Naive thymus-derived CD4-positive, alpha-beta T cell (primary cell): ENCODE measurements around the gene BTN3A1. TPM values are rescaled to one million over a fixed set of nuclear protein-coding genes. Genes with fewer than 3 reads are reported as not detected.
"Not testable (repeated sequence)": the region's sequence is repeated elsewhere in the genome, so short reads cannot be mapped to it uniquely, and the experiment has no call there.

ENCODE experiments used
- ATAC-seq: fragments of 150-1000 bp; cut with Tn5 transposase; 2 replicates; pipeline ENCODE4 v1.10.0; 2021; ENCODE audit warnings: mild to moderate bottlenecking, moderate library complexity
- CTCF ChIA-PET: fragments of 350-600 bp; sonication (Branson Sonifier 250); formaldehyde crosslinking; loops from one replicate; lab custom pipeline; 2021; ENCODE audit warnings: antibody characterized with exemption; lab: Charles Lee
- POLR2A ChIA-PET: fragments of 350-600 bp; sonication (Branson Sonifier 250); formaldehyde crosslinking; loops from one replicate; lab custom pipeline; 2021; ENCODE audit warnings: antibody characterized with exemption, inconsistent platforms; lab: Charles Lee
- DNase-seq, 9 donors: peaks; one replicate each; pipeline versions ENCODE4 v3.0.0 to v3.0.0-alpha.2; 2020 to 2022; ENCODE audit warnings: mixed read lengths in 1 of 9
- H3K27ac ChIP-seq: one replicate; pipeline ENCODE4 v1.7.0; 2013; ENCODE audit warnings: mild to moderate bottlenecking, low read depth, low read length, moderate library complexity
- H3K27me3 ChIP-seq, 2 donors: one replicate each; pipeline ENCODE4 v1.7.0; 2013; ENCODE audit warnings: low read length in 2 of 2, mild to moderate bottlenecking in 2 of 2, moderate library complexity in 2 of 2; ENCODE audit not compliant: control insufficient read depth in 2 of 2, insufficient read depth in 2 of 2
- H3K36me3 ChIP-seq, 3 experiments: 1 replicate in 2 of 3; 2 replicates in 1 of 3; pipeline ENCODE4 v1.7.0; 2013; ENCODE audit warnings: low read length in 3 of 3, mild to moderate bottlenecking in 3 of 3, moderate library complexity in 1 of 3; ENCODE audit not compliant: insufficient read depth in 3 of 3, control insufficient read depth in 2 of 3
- H3K4me1 ChIP-seq, 2 donors: one replicate each; pipeline ENCODE4 v1.7.0; 2013; ENCODE audit warnings: low read length in 2 of 2, mild to moderate bottlenecking in 2 of 2, moderate library complexity in 1 of 2; ENCODE audit not compliant: control insufficient read depth in 2 of 2, insufficient read depth in 2 of 2
- H3K4me3 ChIP-seq: 2 replicates; pipeline ENCODE4 v1.7.0; 2013; ENCODE audit warnings: mild to moderate bottlenecking, low read length
- H3K9me3 ChIP-seq, 3 experiments: 1 replicate in 2 of 3; 2 replicates in 1 of 3; pipeline ENCODE4 v1.7.0; 2013; ENCODE audit warnings: low read length in 3 of 3; ENCODE audit not compliant: control insufficient read depth in 2 of 3
- H3K27ac Mint-ChIP-seq, 9 donors: one replicate each; pipeline ENCODE4 v1.8.0; 2020 to 2022; ENCODE audit warnings: mixed read lengths in 9 of 9, mild to moderate bottlenecking in 8 of 9, moderate library complexity in 5 of 9, inconsistent platforms in 2 of 9
- H3K27me3 Mint-ChIP-seq, 5 donors: one replicate each; pipeline ENCODE4 v1.8.0; 2021 to 2022; ENCODE audit warnings: mixed read lengths in 5 of 5, mild to moderate bottlenecking in 1 of 5
- H3K36me3 Mint-ChIP-seq, 5 donors: one replicate each; pipeline ENCODE4 v1.8.0; 2020 to 2022; ENCODE audit warnings: mixed read lengths in 5 of 5, mild to moderate bottlenecking in 3 of 5, inconsistent platforms in 1 of 5
- H3K4me1 Mint-ChIP-seq, 7 donors: one replicate each; pipeline ENCODE4 v1.8.0; 2020 to 2022; ENCODE audit warnings: mixed read lengths in 7 of 7, mild to moderate bottlenecking in 3 of 7, inconsistent platforms in 1 of 7
- H3K4me3 Mint-ChIP-seq, 10 donors: one replicate each; pipeline ENCODE4 v1.8.0; 2020 to 2022; ENCODE audit warnings: mild to moderate bottlenecking in 10 of 10, mixed read lengths in 10 of 10, moderate library complexity in 6 of 10, inconsistent platforms in 2 of 10
- H3K9me3 Mint-ChIP-seq, 11 donors: one replicate each; pipeline ENCODE4 v1.8.0; 2020 to 2022; ENCODE audit warnings: mixed read lengths in 11 of 11, mild to moderate bottlenecking in 4 of 11, inconsistent platforms in 1 of 11, moderate library complexity in 1 of 11
- intact Hi-C, 2 donors: fragments of 100-400 bp; cut with micrococcal nuclease; formaldehyde crosslinking; loops; one replicate each; pipeline ENCODE4 v1.15.1; 2023
- polyA plus RNA-seq, 2 donors: library from polyadenylated mRNA; unstranded; fragments of 300-500 nt; fragmentation: Illumina TruSeq; gene quantifications; one replicate each; pipeline ENCODE4 v1.2.3, GENCODE V29; 2021
- total RNA-seq, 6 experiments: library from RNA in 5 of 6; stranded (reverse) in 5 of 6; gene quantifications; 1 replicate in 5 of 6; 2 replicates in 1 of 6; pipeline ENCODE4 v1.2.3 and lab custom pipeline; 2021 to 2026

BTN3A1 gene
- total and polyA plus RNA-seq, 7 experiments from 2014 or later: 41.5 to 242 (median 206) TPM

DNA sequence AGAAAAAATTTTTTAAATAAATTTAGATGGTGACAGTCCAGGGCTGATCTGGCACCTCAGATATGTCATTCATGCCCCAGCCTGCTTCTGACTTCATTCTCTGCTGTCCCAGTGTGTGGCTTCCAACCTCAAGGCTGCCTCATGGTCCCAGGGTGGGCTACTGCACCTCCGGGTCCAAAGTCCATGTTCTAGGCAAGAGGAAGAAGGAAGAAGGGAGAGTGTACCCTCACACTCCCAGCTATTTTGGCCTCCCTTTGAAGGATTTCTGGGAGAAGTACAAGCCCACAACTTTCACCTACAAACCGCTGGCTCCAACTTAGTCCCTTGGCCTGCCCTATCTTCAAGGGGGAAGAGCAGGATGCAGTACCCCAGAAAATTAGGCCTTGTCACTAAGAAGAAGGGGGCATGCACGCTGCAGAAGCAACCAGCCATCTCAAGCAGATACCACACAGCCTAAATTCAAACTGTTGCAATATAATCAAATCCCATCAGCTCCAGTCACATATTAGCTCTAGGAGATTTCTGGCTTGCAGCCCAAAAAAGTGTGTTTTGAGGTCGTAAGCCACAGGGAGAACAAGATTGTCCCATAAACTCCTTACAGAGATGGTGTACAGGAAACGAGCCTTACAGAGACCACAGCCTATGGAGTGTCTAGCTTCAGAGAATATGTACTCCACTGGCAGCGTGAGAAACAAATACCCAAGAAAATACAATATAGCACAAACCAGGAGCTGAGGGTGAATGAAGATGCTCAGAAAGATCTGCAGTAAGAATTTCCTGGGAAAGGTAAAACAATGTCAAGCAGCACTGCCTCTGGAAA lies 38.0 kb upstream of the BTN3A1 start:
- intact Hi-C loops: loop anchor here (1.0 to 2.0 kb wide), 3 partner anchors 21 to 169 kb away; partner anchors contain the start of gene BTN3A1 (in 1 of the 2)
- no peak overlapping the region for H3K4me3 Mint-ChIP-seq
- ChIA-PET POLR2A (interaction anchor here (0.6 to 2.7 kb wide), 18 partner anchors 10 to 320 kb away, joined by 3 to 22 read pairs (median 4); partner anchors contain the start of genes BTN3A3 and HMGN4), CTCF (interaction anchor here (0.6 to 1.5 kb wide), 2 partner anchors 192 to 201 kb away, joined by 3 read pairs; no protein-coding TSS in a partner anchor)
- no peaks in the 10 kb centered on the region for H3K9me3 Mint-ChIP-seq
- Histone ChIP-seq H3K4me3 (peak overlapping the region; percentile 89), H3K9me3 (no peaks in the 10 kb centered on the region), H3K4me1 (peaks cover 32 to 37% of the 10 kb centered on the region in 2 donors), H3K36me3 (peaks cover 0 to 7% (median 0%) of the 10 kb centered on the region in 3 experiments), H3K27me3 (no peaks in the 10 kb centered on the region), H3K27ac (peak overlapping the region; percentile 92)
- H3K27me3 Mint-ChIP-seq: no peaks in the 10 kb centered on the region
- peaks cover 1 to 16% (median 7%) of the 10 kb centered on the region in 5 donors for H3K36me3 Mint-ChIP-seq
- peak; percentile 24 for ATAC-seq
- no peak overlapping the region for H3K27ac Mint-ChIP-seq
- peaks cover 43 to 67% (median 56%) of the 10 kb centered on the region in 7 donors for H3K4me1 Mint-ChIP-seq
- peak in 7 of 9 donors; percentile 22 to 51 (median 45) for DNase-seq

DNA sequence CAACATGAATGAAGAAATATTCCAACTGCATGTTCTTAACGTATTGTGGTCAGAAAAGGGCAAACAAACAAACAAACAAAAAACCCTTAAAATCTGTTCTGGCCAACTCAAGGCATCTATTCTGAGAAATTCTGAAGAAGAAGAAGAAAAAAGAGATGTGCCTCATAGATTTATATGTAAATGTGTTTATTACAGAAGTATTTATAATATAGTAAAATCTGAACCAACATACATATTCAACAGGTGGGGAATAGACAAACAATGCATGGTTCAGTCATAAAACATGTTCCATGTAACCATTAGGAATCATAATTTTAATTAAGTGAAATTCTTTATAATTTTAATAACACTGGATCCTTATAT lies 36.5 kb upstream of the BTN3A1 start:
- Mint-ChIP-seq H3K27ac (peak overlapping the region in 1 of 9 donors; percentile 33), H3K4me1 (peaks cover 50 to 79% (median 68%) of the 10 kb centered on the region in 7 donors), H3K36me3 (peaks cover 9 to 29% (median 17%) of the 10 kb centered on the region in 5 donors), H3K4me3 (no peak overlapping the region), H3K27me3 (no peaks in the 10 kb centered on the region), H3K9me3 (no peaks in the 10 kb centered on the region)
- intact Hi-C loops: loop anchor here (1.0 to 5.0 kb wide), 9 partner anchors 18 to 231 kb away; partner anchors contain the start of genes BTN3A3 (in 2 of the 2), ABT1 (in 1 of the 2), BTN2A1 (in 1 of the 2) and BTN2A2 (in 1 of the 2)
- peaks cover 44 to 46% of the 10 kb centered on the region in 2 donors for H3K4me1 ChIP-seq
- peak overlapping the region; percentile 89 for H3K4me3 ChIP-seq
- H3K27ac ChIP-seq: peak overlapping the region; percentile 92
- H3K9me3 ChIP-seq: no peaks in the 10 kb centered on the region
- H3K27me3 ChIP-seq: no peaks in the 10 kb centered on the region
- ATAC-seq (no peak), DNase-seq (no peak)
- POLR2A ChIA-PET: interaction anchor here (1.2 to 1.3 kb wide), 2 partner anchors 43 to 54 kb away, joined by 3 read pairs; no protein-coding TSS in a partner anchor
- CTCF ChIA-PET: interaction anchor here (0.6 kb wide), 1 partner anchor 227 kb away, joined by 3 read pairs; no protein-coding TSS in a partner anchor
- H3K36me3 ChIP-seq: peaks cover 4 to 22% (median 10%) of the 10 kb centered on the region in 3 experiments

DNA sequence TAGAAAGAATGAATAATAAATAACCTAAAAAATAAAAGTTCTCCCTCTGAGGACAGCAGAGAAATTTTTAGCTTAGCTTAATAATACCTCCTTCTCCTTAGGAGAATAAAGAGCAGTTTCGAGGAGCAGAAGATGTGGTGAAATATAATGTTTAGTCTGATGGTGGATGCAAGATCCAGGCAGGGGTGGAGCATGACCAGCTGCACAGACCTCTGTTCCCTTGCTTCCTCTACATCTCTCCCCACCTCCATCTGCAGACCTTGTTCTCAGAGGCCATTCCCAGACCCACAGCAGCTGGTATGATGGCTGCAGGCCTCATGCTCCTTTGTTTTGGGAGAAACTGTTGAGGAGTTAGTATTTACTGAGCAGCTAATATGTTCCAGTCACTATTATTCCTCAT lies 35.6 kb upstream of the BTN3A1 start:
- DNase-seq (no peak), ATAC-seq (no peak)
- Histone ChIP-seq H3K4me1 (peaks cover 39 to 45% of the 10 kb centered on the region in 2 donors), H3K4me3 (peak overlapping the region; percentile 89), H3K36me3 (peaks cover 4 to 27% (median 12%) of the 10 kb centered on the region in 3 experiments), H3K27ac (peak overlapping the region; percentile 92), H3K9me3 (no peaks in the 10 kb centered on the region), H3K27me3 (no peaks in the 10 kb centered on the region)
- Mint-ChIP-seq H3K27ac (peak overlapping the region in 6 of 9 donors; percentile 29 to 89 (median 76)), H3K27me3 (no peaks in the 10 kb centered on the region), H3K9me3 (no peaks in the 10 kb centered on the region), H3K4me3 (peak overlapping the region in 2 of 10 donors; percentile 85 to 87), H3K4me1 (peaks cover 47 to 79% (median 68%) of the 10 kb centered on the region in 7 donors), H3K36me3 (peaks cover 9 to 34% (median 17%) of the 10 kb centered on the region in 5 donors)
- ChIA-PET POLR2A (interaction anchor here (0.6 to 1.7 kb wide), 5 partner anchors 14 to 373 kb away, joined by 3 to 5 read pairs (median 3); no protein-coding TSS in a partner anchor), CTCF (interaction anchor here (0.6 kb wide), 1 partner anchor 226 kb away, joined by 3 read pairs; no protein-coding TSS in a partner anchor)
- intact Hi-C loops: loop anchor here in 1 of 2 donors (5.0 kb wide), 1 partner anchor 91 kb away; the partner anchor contains the start of gene BTN2A1

DNA sequence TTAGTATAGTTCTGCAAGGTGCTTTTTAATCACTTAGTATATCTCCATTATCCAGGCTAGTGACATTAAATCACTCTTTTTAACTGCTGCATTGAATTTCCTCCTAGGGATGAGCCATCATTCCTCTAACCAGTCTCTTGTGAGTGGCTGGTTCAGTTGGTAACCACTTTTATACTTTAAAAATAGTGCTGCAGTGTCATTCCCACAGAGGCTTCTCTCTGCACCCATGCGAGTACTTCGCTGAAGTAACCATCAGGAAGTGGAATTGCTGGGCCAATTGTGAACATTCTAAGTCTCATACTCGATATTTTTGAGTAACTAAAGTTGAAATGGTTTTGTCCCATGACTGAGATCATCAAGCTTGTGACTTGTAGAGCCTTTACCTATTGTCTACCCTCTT lies 35.0 kb upstream of the BTN3A1 start:
- intact Hi-C loops: loop anchor here in 1 of 2 donors (5.0 kb wide), 1 partner anchor 90 kb away; the partner anchor contains the start of gene BTN2A1
- Mint-ChIP-seq H3K27ac (peak overlapping the region in 8 of 9 donors; percentile 21 to 89 (median 80)), H3K4me1 (peaks cover 48 to 79% (median 68%) of the 10 kb centered on the region in 7 donors), H3K9me3 (no peaks in the 10 kb centered on the region), H3K36me3 (peaks cover 9 to 37% (median 22%) of the 10 kb centered on the region in 5 donors), H3K27me3 (no peaks in the 10 kb centered on the region), H3K4me3 (peak overlapping the region in 4 of 10 donors; percentile 78 to 92 (median 82))
- peak overlapping the region; percentile 92 for H3K27ac ChIP-seq
- ChIA-PET CTCF (no interaction called here), POLR2A (interaction anchor here (0.6 to 1.7 kb wide), 6 partner anchors 13 to 374 kb away, joined by 3 to 5 read pairs (median 3); no protein-coding TSS in a partner anchor)
- no peaks in the 10 kb centered on the region for H3K9me3 ChIP-seq
- no peaks in the 10 kb centered on the region for H3K27me3 ChIP-seq
- H3K4me1 ChIP-seq: peaks cover 36 to 41% of the 10 kb centered on the region in 2 donors
- ATAC-seq (no peak), DNase-seq (peak in 1 of 9 donors; percentile 10)
- H3K4me3 ChIP-seq: peak overlapping the region; percentile 89
- peaks cover 4 to 33% (median 12%) of the 10 kb centered on the region in 3 experiments for H3K36me3 ChIP-seq

DNA sequence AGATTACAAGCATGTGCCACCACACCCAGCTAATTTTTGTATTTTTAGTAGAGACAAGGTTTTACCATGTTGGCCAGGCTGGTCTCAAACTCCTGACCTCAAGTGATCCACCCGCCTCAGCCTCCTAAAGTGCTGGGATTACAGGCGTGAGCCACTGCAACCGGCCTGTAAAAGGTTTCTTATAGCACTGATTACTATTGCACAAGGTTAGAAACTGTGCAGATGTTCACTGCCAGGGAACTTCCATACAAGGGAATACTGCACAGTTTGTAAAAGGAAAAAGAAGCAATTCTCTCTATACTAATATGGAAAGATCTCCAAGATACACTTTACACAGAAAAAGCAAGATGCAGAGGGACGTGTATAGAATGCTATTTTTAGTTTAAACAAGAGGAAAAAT lies 30.3 kb upstream of the BTN3A1 start:
- Mint-ChIP-seq H3K4me1 (peaks cover 43 to 88% (median 85%) of the 10 kb centered on the region in 7 donors), H3K27ac (peak overlapping the region in 7 of 9 donors; percentile 73 to 92 (median 82)), H3K36me3 (peaks cover 24 to 73% (median 51%) of the 10 kb centered on the region in 5 donors), H3K4me3 (peak overlapping the region in 2 of 10 donors; percentile 4 to 30)
- intact Hi-C loops, H3K27me3 Mint-ChIP-seq, H3K9me3 ChIP-seq, CTCF ChIA-PET, POLR2A ChIA-PET, DNase-seq, H3K4me3 ChIP-seq, H3K9me3 Mint-ChIP-seq, ATAC-seq, H3K27me3 ChIP-seq: not testable (repeated sequence)
- peaks cover 24 to 30% of the 10 kb centered on the region in 2 donors for H3K4me1 ChIP-seq
- peak overlapping the region; percentile 50 for H3K27ac ChIP-seq
- H3K36me3 ChIP-seq: peaks cover 15 to 71% (median 36%) of the 10 kb centered on the region in 3 experiments
